Memory B cell (primary cell): Measurements from ENCODE around the gene NLGN3.

Experiments
- ATAC-seq: fragments of 150-1000 bp; cut with Tn5 transposase; 2 replicates; pipeline ENCODE4 v1.10.0; 2021; ENCODE audit warnings: low read depth, mild to moderate bottlenecking, moderate library complexity
- DNase-seq, 2 donors: peaks; one replicate each; pipeline ENCODE4 v3.0.0; 2022; ENCODE audit warnings: low spot score in 2 of 2
- H3K27ac Mint-ChIP-seq: one replicate; pipeline ENCODE4 v1.8.0; 2022; ENCODE audit warnings: mild to moderate bottlenecking, moderate library complexity, mixed read lengths
- H3K27me3 Mint-ChIP-seq: one replicate; pipeline ENCODE4 v1.8.0; 2022; ENCODE audit warnings: mixed read lengths
- H3K36me3 Mint-ChIP-seq: one replicate; pipeline ENCODE4 v1.8.0; 2022; ENCODE audit warnings: mild to moderate bottlenecking, mixed read lengths
- H3K4me1 Mint-ChIP-seq: one replicate; pipeline ENCODE4 v1.8.0; 2022; ENCODE audit warnings: mixed read lengths
- H3K4me3 Mint-ChIP-seq: one replicate; pipeline ENCODE4 v1.8.0; 2022; ENCODE audit warnings: mild to moderate bottlenecking, moderate library complexity, mixed read lengths
- H3K9me3 Mint-ChIP-seq: one replicate; pipeline ENCODE4 v1.8.0; 2022; ENCODE audit warnings: mixed read lengths

Gene NLGN3

GRCh38 chrX:71144651-71145050 lies at the start of gene NLGN3:
TSS of gene NLGN3 (plus strand) at chrX:71144841. CDS start at chrX:71147750, 2,909 bp downstream.
- Mint-ChIP-seq H3K4me1 (peaks cover 13% of the 10 kb centered on the region), H3K36me3 (peaks cover 2% of the 10 kb centered on the region), H3K4me3 (peak within 1 kb of the TSS; percentile 32), H3K9me3 (no peaks in the 10 kb centered on the region), H3K27ac (peak within 1 kb of the TSS; percentile 35), H3K27me3 (no peaks in the 10 kb centered on the region)
- ATAC-seq (no peak), DNase-seq (no peak)

GRCh38 chrX:71095033-71095432 lies 49.6 kb upstream of the NLGN3 start:
- peak overlapping the region; percentile 96 for H3K4me3 Mint-ChIP-seq
- H3K27ac Mint-ChIP-seq = peak overlapping the region; percentile 97
- no peak for ATAC-seq
- H3K27me3 Mint-ChIP-seq = no peaks in the 10 kb centered on the region
- H3K36me3 Mint-ChIP-seq = no peaks in the 10 kb centered on the region
- no peaks in the 10 kb centered on the region for H3K9me3 Mint-ChIP-seq
- no peak for DNase-seq
- H3K4me1 Mint-ChIP-seq = peaks cover 13% of the 10 kb centered on the region

GRCh38 chrX:71095555-71095980 lies 49.1 kb upstream of the NLGN3 start, which contains the start of gene FOXO4:
TSS of gene FOXO4 (plus strand) at chrX:71095851. CDS start at chrX:71096529, 678 bp downstream.
- Mint-ChIP-seq H3K9me3 (no peaks in the 10 kb centered on the region), H3K27me3 (no peaks in the 10 kb centered on the region), H3K4me3 (peak within 1 kb of the TSS; percentile 96), H3K4me1 (peaks cover 13% of the 10 kb centered on the region), H3K36me3 (no peaks in the 10 kb centered on the region), H3K27ac (peak within 1 kb of the TSS; percentile 97)
- peak; percentile 69 to 71 for DNase-seq
- ATAC-seq = peak; percentile 85

GRCh38 chrX:71095981-71096759 lies 48.5 kb upstream of the NLGN3 start:
- ATAC-seq (peak; percentile 41), DNase-seq (no peak)
- Mint-ChIP-seq H3K27ac (peak overlapping the region; percentile 97), H3K9me3 (no peaks in the 10 kb centered on the region), H3K4me3 (peak overlapping the region; percentile 96), H3K4me1 (peaks cover 13% of the 10 kb centered on the region), H3K27me3 (no peaks in the 10 kb centered on the region), H3K36me3 (no peaks in the 10 kb centered on the region)

GRCh38 chrX:71096760-71097032 lies 47.9 kb upstream of the NLGN3 start:
- DNase-seq (no peak), ATAC-seq (no peak)
- Mint-ChIP-seq H3K4me3 (peak overlapping the region; percentile 96), H3K9me3 (no peaks in the 10 kb centered on the region), H3K4me1 (peaks cover 18% of the 10 kb centered on the region), H3K36me3 (no peaks in the 10 kb centered on the region), H3K27ac (no peak overlapping the region), H3K27me3 (no peaks in the 10 kb centered on the region)

- H3K4me3 Mint-ChIP-seq = no peak overlapping the region
- no peaks in the 10 kb centered on the region for H3K36me3 Mint-ChIP-seq
- peaks cover 26% of the 10 kb centered on the region for H3K4me1 Mint-ChIP-seq
- no peaks in the 10 kb centered on the region for H3K27me3 Mint-ChIP-seq
- peak; percentile 62 to 65 for DNase-seq
- ATAC-seq = peak; percentile 64
- peak overlapping the region; percentile 12 for H3K27ac Mint-ChIP-seq
- no peaks in the 10 kb centered on the region for H3K9me3 Mint-ChIP-seq
These were observed 46.3 kb upstream of the NLGN3 start for GRCh38 chrX:71098302-71098701.

GRCh38 chrX:71098951-71099506 lies 45.6 kb upstream of the NLGN3 start:
- no peaks in the 10 kb centered on the region for H3K27me3 Mint-ChIP-seq
- no peaks in the 10 kb centered on the region for H3K36me3 Mint-ChIP-seq
- no peaks in the 10 kb centered on the region for H3K9me3 Mint-ChIP-seq
- peaks cover 31% of the 10 kb centered on the region for H3K4me1 Mint-ChIP-seq
- no peak for DNase-seq
- H3K27ac Mint-ChIP-seq = peak overlapping the region; percentile 36
- ATAC-seq = no peak
- H3K4me3 Mint-ChIP-seq = no peak overlapping the region

- no peaks in the 10 kb centered on the region for H3K36me3 Mint-ChIP-seq
- no peaks in the 10 kb centered on the region for H3K27me3 Mint-ChIP-seq
These were observed 44.9 kb upstream of the NLGN3 start for GRCh38 chrX:71099736-71100135.

GRCh38 chrX:71100581-71101505 lies 43.8 kb upstream of the NLGN3 start:
- DNase-seq (no peak), ATAC-seq (no peak)
- Mint-ChIP-seq H3K27me3 (no peaks in the 10 kb centered on the region), H3K9me3 (no peaks in the 10 kb centered on the region), H3K4me3 (no peak overlapping the region), H3K27ac (peak overlapping the region; percentile 79), H3K4me1 (peaks cover 36% of the 10 kb centered on the region), H3K36me3 (peaks cover 2% of the 10 kb centered on the region)

More at GRCh38 chrX:71099736-71100135, 44.9 kb upstream of the NLGN3 start:
- DNase-seq = no peak
- Mint-ChIP-seq H3K4me1 (peaks cover 38% of the 10 kb centered on the region), H3K27ac (peak overlapping the region; percentile 36), H3K4me3 (no peak overlapping the region), H3K9me3 (no peaks in the 10 kb centered on the region)
- no peak for ATAC-seq

- no peaks in the 10 kb centered on the region for H3K9me3 Mint-ChIP-seq
- peak overlapping the region; percentile 92 for H3K27ac Mint-ChIP-seq
- no peak for ATAC-seq
- H3K27me3 Mint-ChIP-seq = no peaks in the 10 kb centered on the region
- H3K4me1 Mint-ChIP-seq = peaks cover 44% of the 10 kb centered on the region
- peaks cover 6% of the 10 kb centered on the region for H3K36me3 Mint-ChIP-seq
- no peak for DNase-seq
- H3K4me3 Mint-ChIP-seq = peak overlapping the region; percentile 62
These were observed 42.3 kb upstream of the NLGN3 start for GRCh38 chrX:71102292-71102691.

- H3K4me3 Mint-ChIP-seq = peak overlapping the region; percentile 62
- H3K27me3 Mint-ChIP-seq = no peaks in the 10 kb centered on the region
- ATAC-seq = peak; percentile 56
- H3K27ac Mint-ChIP-seq = peak overlapping the region; percentile 92
- H3K36me3 Mint-ChIP-seq = peaks cover 12% of the 10 kb centered on the region
- no peaks in the 10 kb centered on the region for H3K9me3 Mint-ChIP-seq
- peaks cover 51% of the 10 kb centered on the region for H3K4me1 Mint-ChIP-seq
- no peak for DNase-seq
These were observed 41.3 kb upstream of the NLGN3 start for GRCh38 chrX:71103110-71103983.

- Mint-ChIP-seq H3K4me1 (peaks cover 58% of the 10 kb centered on the region), H3K4me3 (no peak overlapping the region), H3K9me3 (no peaks in the 10 kb centered on the region), H3K27me3 (no peaks in the 10 kb centered on the region), H3K27ac (peak overlapping the region; percentile 77), H3K36me3 (peaks cover 22% of the 10 kb centered on the region)
- no peak for DNase-seq
- peak; percentile 15 for ATAC-seq
These were observed 39.0 kb upstream of the NLGN3 start for GRCh38 chrX:71105628-71106027.

GRCh38 chrX:71106427-71106826 lies 38.2 kb upstream of the NLGN3 start, which contains the start of gene CXorf65:
TSS of gene CXorf65 (minus strand) at chrX:71106740. CDS start at chrX:71106556, 184 bp downstream.
- Mint-ChIP-seq H3K27me3 (no peaks in the 10 kb centered on the region), H3K9me3 (no peaks in the 10 kb centered on the region), H3K4me1 (peaks cover 59% of the 10 kb centered on the region), H3K4me3 (peak within 1 kb of the TSS; percentile 4), H3K27ac (peak within 1 kb of the TSS; percentile 77), H3K36me3 (peaks cover 26% of the 10 kb centered on the region)
- DNase-seq (no peak), ATAC-seq (no peak)
